Liver (tissue), 3 donors: ENCODE measurements around the gene HSPA12A.

Source experiments
- ATF3 ChIP-seq: IDR thresholded peaks from 2 replicates; pipeline ENCODE4 v1.6.1; 2016; ENCODE audit warnings: antibody characterized with exemption
- CTCF ChIP-seq: fragments of 150-350 bp; IDR thresholded peaks from 2 replicates; pipeline ENCODE4 v1.5.1; 2017; ENCODE audit warnings: improper control_type of control experiment, low read depth, low read length; ENCODE audit not compliant: missing input control
- FOXA1 ChIP-seq: IDR thresholded peaks from 2 replicates; pipeline ENCODE4 v1.6.1; 2016; ENCODE audit warnings: antibody characterized with exemption
- JUND ChIP-seq, 2 donors: IDR thresholded peaks; 2 replicates each; pipeline ENCODE4 v1.6.1; 2016; ENCODE audit warnings: antibody characterized with exemption in 2 of 2
- MAX ChIP-seq: IDR thresholded peaks from 2 replicates; pipeline ENCODE4 v1.6.1; 2016; ENCODE audit warnings: antibody characterized with exemption
- RAD21 ChIP-seq, 2 donors: IDR thresholded peaks; 2 replicates each; pipeline ENCODE4 v1.6.1; 2016; ENCODE audit warnings: antibody characterized with exemption in 2 of 2, mild to moderate bottlenecking in 2 of 2
- RXRA ChIP-seq, 2 donors: IDR thresholded peaks; 2 replicates each; pipeline ENCODE4 v1.6.1; 2017 to 2018; ENCODE audit warnings: antibody characterized with exemption in 2 of 2, mild to moderate bottlenecking in 1 of 2
- TAF1 ChIP-seq: conservative IDR thresholded peaks from 2 replicates; pipeline ENCODE4 v1.6.1; 2016; ENCODE audit warnings: antibody characterized with exemption, mild to moderate bottlenecking
- YY1 ChIP-seq: IDR thresholded peaks from 2 replicates; pipeline ENCODE4 v1.6.1; 2016; ENCODE audit warnings: antibody characterized with exemption, mild to moderate bottlenecking
- donor health status: healthy.
- donor health status: healthy.

- no peak for TF ChIP-seq ATF3
- no peak for TF ChIP-seq CTCF
- TF ChIP-seq MAX = no peak
- no peak for TF ChIP-seq RXRA (IDR thresholded peaks at IDR 0.05)
- TF ChIP-seq FOXA1 = no peak
- no peak for TF ChIP-seq TAF1
- no peak for TF ChIP-seq JUND (IDR thresholded peaks at IDR 0.05)
- no peak for TF ChIP-seq YY1
- TF ChIP-seq RAD21 (IDR thresholded peaks at IDR 0.05) = no peak
Measured at GRCh38 chr10:116785867-116786266, 43.5 kb upstream of the HSPA12A start.
